GM12865 (cell line): ENCODE data around the gene BLCAP.
A peak's percentile ranks its signal among the peaks of the same experiment; 100 is the strongest.

Experiments
- DNase-seq: peaks from one replicate; pipeline ENCODE4 v3.0.0; 2010; ENCODE audit warnings: low read depth
- H3K4me3 ChIP-seq: 2 replicates; pipeline ENCODE4 v1.5.1; 2011; ENCODE audit warnings: mild to moderate bottlenecking, low read depth, low read length, control low read depth
- CTCF ChIP-seq: IDR thresholded peaks from 2 replicates; pipeline ENCODE4 v1.5.1; 2011; ENCODE audit warnings: low read length, control low read depth, low read depth, inconsistent platforms; ENCODE audit not compliant: insufficient read depth; ENCODE audit errors: missing control alignments

BLCAP gene

GRCh38 chr20:37529968-37530600, 2.4 kb upstream of the BLCAP start:
- DNase-seq: no peak
- TF ChIP-seq CTCF: no peak
- no peak overlapping the region for H3K4me3 ChIP-seq

- no peak for TF ChIP-seq CTCF
- no peak overlapping the region for H3K4me3 ChIP-seq
- DNase-seq: no peak
Measured at GRCh38 chr20:37529214-37529967, 1.7 kb upstream of the BLCAP start.

- DNase-seq: no peak
- peak overlapping the region; percentile 80 for H3K4me3 ChIP-seq
- TF ChIP-seq CTCF: no peak
Measured at GRCh38 chr20:37528446-37529213, 954 bp upstream of the BLCAP start.

- no peak for TF ChIP-seq CTCF
- H3K4me3 ChIP-seq: peak overlapping the region; percentile 80
- no peak for DNase-seq
Measured at GRCh38 chr20:37526839-37527637, 638 bp downstream of the BLCAP start.

GRCh38 chr20:37526238-37526838, 1.3 kb downstream of the BLCAP start:
- peak; percentile 32 for DNase-seq
- no peak for TF ChIP-seq CTCF
- H3K4me3 ChIP-seq: peak overlapping the region; percentile 80

- TF ChIP-seq CTCF: no peak
- H3K4me3 ChIP-seq: no peak overlapping the region; the same call in 1 of the 2 replicates
- DNase-seq: no peak
Measured at GRCh38 chr20:37525810-37526209, 1.9 kb downstream of the BLCAP start.
